H9 (cell line): Measurements from ENCODE around the gene CCDC7. TPM values are rescaled to one million over a fixed set of nuclear protein-coding genes. Genes with fewer than 3 reads are reported as not detected.

Source experiments
- DNase-seq: peaks from one replicate; pipeline ENCODE4 v3.0.0-alpha.2; 2017
- H2AFZ ChIP-seq: one replicate; pipeline ENCODE4 v1.6.1; 2013; ENCODE audit warnings: mild to moderate bottlenecking, low read length, control low read depth, moderate library complexity
- H2AK5ac ChIP-seq: 2 replicates; pipeline ENCODE4 v1.6.1; 2013; ENCODE audit warnings: low read length, control low read depth, mixed read lengths; ENCODE audit not compliant: insufficient read length
- H2BK120ac ChIP-seq: one replicate; pipeline ENCODE4 v1.6.1; 2013; ENCODE audit warnings: low read depth, mild to moderate bottlenecking, low read length, control low read depth, inconsistent platforms; ENCODE audit not compliant: poor library complexity, severe bottlenecking
- H2BK12ac ChIP-seq: 2 replicates; pipeline ENCODE4 v1.6.1; 2013; ENCODE audit warnings: low read length, control low read depth, mixed read lengths, low read depth; ENCODE audit not compliant: insufficient read length
- H2BK15ac ChIP-seq: 2 replicates; pipeline ENCODE4 v1.6.1; 2013; ENCODE audit warnings: low read depth, low read length, control low read depth
- H2BK20ac ChIP-seq: one replicate; pipeline ENCODE4 v1.6.1; 2013; ENCODE audit warnings: low read depth, mild to moderate bottlenecking, low read length, control low read depth, inconsistent platforms; ENCODE audit not compliant: poor library complexity, severe bottlenecking
- H2BK5ac ChIP-seq: 2 replicates; pipeline ENCODE4 v1.6.1; 2013; ENCODE audit warnings: low read length, control low read depth, mixed read lengths; ENCODE audit not compliant: insufficient read length
- H3K14ac ChIP-seq: 2 replicates; pipeline ENCODE4 v1.6.1; 2013; ENCODE audit warnings: low read length, control low read depth; ENCODE audit not compliant: insufficient read depth
- H3K18ac ChIP-seq: 2 replicates; pipeline ENCODE4 v1.6.1; 2013; ENCODE audit warnings: low read depth, mild to moderate bottlenecking, mixed read lengths, low read length, control low read depth; ENCODE audit not compliant: insufficient read length
- H3K23ac ChIP-seq: 2 replicates; pipeline ENCODE4 v1.6.1; 2013; ENCODE audit warnings: low read length, control low read depth, mixed read lengths, low read depth; ENCODE audit not compliant: insufficient read length
- H3K23me2 ChIP-seq: 2 replicates; pipeline ENCODE4 v1.6.1; 2013; ENCODE audit warnings: low read depth, mild to moderate bottlenecking, mixed read lengths, low read length, control low read depth; ENCODE audit not compliant: insufficient read length, poor library complexity, severe bottlenecking
- H3K27ac ChIP-seq: 2 replicates; pipeline ENCODE4 v1.5.1; 2013; ENCODE audit warnings: low read length, control low read depth, mixed read lengths, low read depth; ENCODE audit not compliant: insufficient read length
- H3K27me3 ChIP-seq: 2 replicates; pipeline ENCODE4 v1.6.1; 2013; ENCODE audit warnings: low read length, control low read depth, inconsistent platforms; ENCODE audit not compliant: insufficient read depth
- H3K4ac ChIP-seq: 2 replicates; pipeline ENCODE4 v1.6.1; 2013; ENCODE audit warnings: low read depth, mild to moderate bottlenecking, control low read depth, inconsistent platforms, low read length, moderate library complexity
- H3K4me1 ChIP-seq: 2 replicates; pipeline ENCODE4 v1.6.1; 2013; ENCODE audit warnings: low read length, control low read depth, inconsistent platforms; ENCODE audit not compliant: insufficient read depth
- H3K4me2 ChIP-seq: 2 replicates; pipeline ENCODE4 v1.6.1; 2013; ENCODE audit warnings: low read length, control low read depth, mixed read lengths; ENCODE audit not compliant: insufficient read length, insufficient read depth
- H3K56ac ChIP-seq: 2 replicates; pipeline ENCODE4 v1.6.1; 2013; ENCODE audit warnings: low read depth, mild to moderate bottlenecking, mixed read lengths, low read length, control low read depth; ENCODE audit not compliant: insufficient read length
- H3K79me1 ChIP-seq: 2 replicates; pipeline ENCODE4 v1.6.1; 2013; ENCODE audit warnings: low read depth, mild to moderate bottlenecking, moderate library complexity, low read length, control low read depth, inconsistent platforms; ENCODE audit not compliant: insufficient read depth, poor library complexity, severe bottlenecking
- H3K79me2 ChIP-seq: 2 replicates; pipeline ENCODE4 v1.6.1; 2013; ENCODE audit warnings: low read length, control low read depth, inconsistent platforms; ENCODE audit not compliant: insufficient read depth
- H3K9ac ChIP-seq: 2 replicates; pipeline ENCODE4 v1.6.1; 2013; ENCODE audit warnings: low read length, control low read depth, mixed read lengths; ENCODE audit not compliant: insufficient read length; ENCODE audit errors: extremely low read depth
- H3K9me3 ChIP-seq: one replicate; pipeline ENCODE4 v1.6.1; 2013; ENCODE audit warnings: low read depth, low read length, inconsistent platforms; ENCODE audit not compliant: control insufficient read depth
- H3T11ph ChIP-seq: one replicate; pipeline ENCODE4 v1.6.1; 2013; ENCODE audit warnings: mild to moderate bottlenecking, low read length, control low read depth, inconsistent platforms
- H4K20me1 ChIP-seq: one replicate; pipeline ENCODE4 v1.6.1; 2013; ENCODE audit not compliant: control insufficient read depth, insufficient read length, insufficient read depth
- H4K5ac ChIP-seq: 2 replicates; pipeline ENCODE4 v1.6.1; 2013; ENCODE audit warnings: low read depth, mild to moderate bottlenecking, mixed read lengths, low read length, control low read depth; ENCODE audit not compliant: insufficient read length
- H4K8ac ChIP-seq: replicated peaks from 2 replicates; pipeline ENCODE4 v1.6.1; 2013; ENCODE audit warnings: low read length, control low read depth, mixed read lengths, low read depth; ENCODE audit not compliant: insufficient read length
- H4K91ac ChIP-seq: 2 replicates; pipeline ENCODE4 v1.6.1; 2013; ENCODE audit warnings: low read depth, mild to moderate bottlenecking, moderate library complexity, mixed read lengths, low read length, control low read depth; ENCODE audit not compliant: insufficient read length
- H3K27ac Mint-ChIP-seq, 3 experiments: 2 replicates in 2 of 3; 3 replicates in 1 of 3; pipeline ENCODE4 v1.8.0; 2020 to 2021; ENCODE audit warnings: mixed read lengths in 3 of 3, mild to moderate bottlenecking in 1 of 3, moderate library complexity in 1 of 3
- H3K27me3 Mint-ChIP-seq: 2 replicates; pipeline ENCODE4 v1.8.0; 2021; ENCODE audit warnings: low read depth, mild to moderate bottlenecking, moderate library complexity, mixed read lengths
- H3K36me3 Mint-ChIP-seq, 3 experiments: 2 replicates in 2 of 3; 3 replicates in 1 of 3; pipeline ENCODE4 v1.8.0; 2020 to 2021; ENCODE audit warnings: low read depth in 3 of 3, mixed read lengths in 3 of 3; ENCODE audit not compliant: insufficient read depth in 1 of 3
- H3K4me1 Mint-ChIP-seq, 2 experiments: 2 replicates each; pipeline ENCODE4 v1.8.0; 2020; ENCODE audit warnings: mixed read lengths in 2 of 2
- H3K4me3 Mint-ChIP-seq, 2 experiments: 2 replicates in 1 of 2; 3 replicates in 1 of 2; pipeline ENCODE4 v1.8.0; 2020 to 2021; ENCODE audit warnings: mild to moderate bottlenecking in 2 of 2, mixed read lengths in 2 of 2, moderate library complexity in 1 of 2
- H3K9me3 Mint-ChIP-seq, 2 experiments: 2 replicates in 1 of 2; 3 replicates in 1 of 2; pipeline ENCODE4 v1.8.0; 2020; ENCODE audit warnings: mild to moderate bottlenecking in 2 of 2, mixed read lengths in 2 of 2, moderate library complexity in 1 of 2
- WGBS: extraction: QIAGEN DNeasy Blood & Tissue Kit; methylation state at CpG from one replicate; pipeline ENCODE4 v1.1.7; 2013; ENCODE audit warnings: missing lambda C conversion rate, low lambda C conversion rate, mixed read lengths; ENCODE audit not compliant: insufficient read length; ENCODE audit errors: extremely low coverage; 5-methylcytosine and 5-hydroxymethylcytosine counted together
- total RNA-seq: library from RNA; stranded (reverse); gene quantifications from 2 replicates; pipeline ENCODE4 v1.2.1, GENCODE V29; 2021
- TF ChIP-seq, protein P1 (sequence below): fragments of 200-600 bp; sonication (generic); conservative IDR thresholded peaks from 3 replicates; pipeline ENCODE4 v1.8.0; 2021; ENCODE audit warnings: antibody characterized with exemption, mild to moderate bottlenecking

The CCDC7 gene
- total RNA-seq, 1 experiment from 2014 or later, result 1.6 TPM

DNA sequence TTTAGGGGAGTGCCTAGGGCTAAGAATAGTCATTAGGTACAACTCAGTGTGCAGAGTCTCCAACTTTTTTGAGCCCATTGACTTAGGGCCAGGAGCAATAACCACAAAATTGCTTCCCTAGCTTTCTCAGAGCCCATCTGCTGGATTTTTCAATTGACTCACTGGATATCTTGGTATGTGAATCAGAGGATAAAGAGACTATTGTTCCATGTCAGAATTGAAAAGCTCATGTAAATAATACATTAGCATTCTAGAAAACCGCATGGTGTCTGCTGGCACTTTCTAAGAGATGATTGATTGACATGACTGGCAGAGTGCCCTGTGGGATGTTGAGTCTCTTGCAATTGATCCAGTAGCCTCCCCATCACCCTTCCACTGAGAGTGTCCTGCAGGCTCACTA, 246.2 kb downstream of the CCDC7 start:
- Histone ChIP-seq H3K4me1 (no peaks in the 10 kb centered on the region), H3K14ac (no peak overlapping the region), H2BK120ac (no peak overlapping the region), H3K23me2 (no peaks in the 10 kb centered on the region), H4K20me1 (no peaks in the 10 kb centered on the region), H4K5ac (no peak overlapping the region), H2AFZ (no peak overlapping the region), H3K56ac (no peak overlapping the region), H2BK20ac (no peak overlapping the region), H3K4ac (no peak overlapping the region), H3K18ac (no peak overlapping the region), H4K8ac (no peak overlapping the region), H3K79me1 (no peaks in the 10 kb centered on the region), H2BK12ac (no peak overlapping the region), H3K27me3 (no peaks in the 10 kb centered on the region), H3K9ac (no peak overlapping the region), H2BK15ac (no peak overlapping the region), H3K4me2 (no peak overlapping the region), H2AK5ac (no peak overlapping the region), H3K23ac (no peak overlapping the region), H4K91ac (no peak overlapping the region), H3K27ac (no peak overlapping the region), H3T11ph (no peak overlapping the region), H2BK5ac (no peak overlapping the region), H3K9me3 (peaks cover 2% of the 10 kb centered on the region), H3K79me2 (no peaks in the 10 kb centered on the region)
- TF ChIP-seq, protein P1, sequence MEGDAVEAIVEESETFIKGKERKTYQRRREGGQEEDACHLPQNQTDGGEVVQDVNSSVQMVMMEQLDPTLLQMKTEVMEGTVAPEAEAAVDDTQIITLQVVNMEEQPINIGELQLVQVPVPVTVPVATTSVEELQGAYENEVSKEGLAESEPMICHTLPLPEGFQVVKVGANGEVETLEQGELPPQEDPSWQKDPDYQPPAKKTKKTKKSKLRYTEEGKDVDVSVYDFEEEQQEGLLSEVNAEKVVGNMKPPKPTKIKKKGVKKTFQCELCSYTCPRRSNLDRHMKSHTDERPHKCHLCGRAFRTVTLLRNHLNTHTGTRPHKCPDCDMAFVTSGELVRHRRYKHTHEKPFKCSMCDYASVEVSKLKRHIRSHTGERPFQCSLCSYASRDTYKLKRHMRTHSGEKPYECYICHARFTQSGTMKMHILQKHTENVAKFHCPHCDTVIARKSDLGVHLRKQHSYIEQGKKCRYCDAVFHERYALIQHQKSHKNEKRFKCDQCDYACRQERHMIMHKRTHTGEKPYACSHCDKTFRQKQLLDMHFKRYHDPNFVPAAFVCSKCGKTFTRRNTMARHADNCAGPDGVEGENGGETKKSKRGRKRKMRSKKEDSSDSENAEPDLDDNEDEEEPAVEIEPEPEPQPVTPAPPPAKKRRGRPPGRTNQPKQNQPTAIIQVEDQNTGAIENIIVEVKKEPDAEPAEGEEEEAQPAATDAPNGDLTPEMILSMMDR, result no peak
- no peak for DNase-seq
- no peaks in the 10 kb centered on the region for H3K4me1 Mint-ChIP-seq
- no peaks in the 10 kb centered on the region for H3K27me3 Mint-ChIP-seq
- H3K27ac Mint-ChIP-seq, result no peak overlapping the region
- peaks cover 16% of the 10 kb centered on the region in 2 experiments for H3K9me3 Mint-ChIP-seq
- peaks cover 2 to 10% (median 7%) of the 10 kb centered on the region in 3 experiments; a peak in 6 of 7 replicates for H3K36me3 Mint-ChIP-seq
- WGBS, result no CpG with 5 or more reads among the region's 1 CpG
- no peak overlapping the region for H3K4me3 Mint-ChIP-seq
